ENCODE results near the gene WIPF3.

- TF ChIP-seq EZH2 (IDR thresholded peaks at IDR 0.05; ENCODE audit: insufficient read depth, poor library complexity, severe bottlenecking) (no peak), EZH2phosphoT487 (IDR thresholded peaks at IDR 0.05; ENCODE audit: insufficient read depth, low read depth) (no peak)
Observed at GRCh38 chr7:29839921-29840320, 33.6 kb downstream of the WIPF3 start.

All from GM23248 (cell line).